ENCODE results near the gene LRRC75B.

Gene LRRC75B

DNA sequence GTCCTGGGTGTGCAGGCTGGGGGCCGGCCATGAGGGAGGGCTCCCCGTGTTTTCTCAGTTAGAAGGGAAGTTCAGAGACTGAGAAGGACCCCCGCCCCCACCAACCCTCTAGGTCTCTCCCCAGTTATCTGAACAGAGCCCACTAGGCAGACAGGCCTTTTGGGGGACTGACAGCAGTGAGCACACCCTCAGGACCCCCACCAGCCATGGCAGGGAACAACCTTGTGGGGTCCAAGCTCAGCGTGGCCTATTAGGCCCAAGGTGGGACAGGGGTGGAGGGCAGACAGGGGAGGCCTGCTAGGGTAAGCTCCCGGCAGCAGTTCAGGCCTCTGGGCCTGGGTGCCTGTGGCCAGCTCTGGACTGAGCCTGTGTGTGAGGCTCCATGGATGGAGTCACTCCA, 5.6 kb downstream of the LRRC75B start:
- no peak for DNase-seq (ENCODE audit: low read depth in 2 of 3, low spot score in 2 of 3)

DNA sequence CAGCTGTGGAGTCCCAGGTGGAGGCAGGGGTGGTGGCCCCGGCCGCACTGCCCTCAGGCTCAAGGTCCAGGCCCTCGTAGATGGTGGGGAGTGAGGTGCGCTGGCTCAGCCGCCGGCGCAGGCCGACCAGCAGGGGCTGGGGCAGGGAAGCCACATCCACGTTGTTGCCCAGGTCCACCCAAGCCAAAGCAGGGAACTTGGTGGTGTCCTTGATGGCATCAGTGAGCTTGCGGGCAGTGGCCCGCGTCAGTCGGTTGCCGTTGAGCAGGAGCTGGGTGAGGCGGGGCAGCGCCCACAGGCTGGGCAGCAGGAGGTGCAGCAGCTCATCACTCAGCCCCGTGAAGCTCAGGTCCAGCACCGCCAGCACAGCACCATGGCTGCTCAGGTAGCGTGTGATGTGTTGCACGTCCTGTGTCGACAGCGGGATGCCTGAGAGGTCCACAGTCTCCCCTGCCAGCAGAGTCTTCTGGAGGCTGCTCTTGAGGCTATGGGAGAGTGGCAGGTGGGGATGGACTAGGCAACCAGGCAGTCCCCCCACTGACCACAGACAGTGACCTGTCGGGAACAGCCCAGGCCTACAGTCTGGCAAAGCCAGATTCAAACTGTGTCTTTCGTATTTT, 6.8 kb downstream of the LRRC75B start:
- DNase-seq (ENCODE audit: low read depth in 2 of 3, low spot score in 2 of 3) = no peak

DNA sequence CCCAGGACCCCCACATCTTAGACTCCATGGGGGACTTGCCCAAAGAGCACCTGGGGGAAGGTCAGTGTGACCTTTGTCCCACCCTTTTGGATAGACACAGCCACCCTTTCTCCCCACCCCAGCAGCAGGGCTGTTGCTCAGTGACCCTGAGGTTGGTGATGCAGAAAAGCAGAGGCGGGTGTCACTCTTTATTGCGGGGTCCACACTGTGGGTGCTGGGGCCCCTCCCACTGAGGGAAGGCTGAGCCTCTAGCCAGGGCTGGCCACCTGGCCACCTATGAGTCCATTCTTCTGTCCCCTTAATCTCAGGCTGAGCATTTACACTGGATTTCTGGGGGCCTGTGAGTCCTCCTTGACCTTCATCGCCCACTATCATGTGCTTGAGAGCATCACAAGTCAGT, 7.4 kb downstream of the LRRC75B start:
- DNase-seq (ENCODE audit: low read depth in 2 of 3, low spot score in 2 of 3) = no peak

- no peak for DNase-seq (ENCODE audit: low read depth in 2 of 3, low spot score in 2 of 3)
Observed at GRCh38 chr22:24584871-24585411, 7.9 kb downstream of the LRRC75B start.

DNA sequence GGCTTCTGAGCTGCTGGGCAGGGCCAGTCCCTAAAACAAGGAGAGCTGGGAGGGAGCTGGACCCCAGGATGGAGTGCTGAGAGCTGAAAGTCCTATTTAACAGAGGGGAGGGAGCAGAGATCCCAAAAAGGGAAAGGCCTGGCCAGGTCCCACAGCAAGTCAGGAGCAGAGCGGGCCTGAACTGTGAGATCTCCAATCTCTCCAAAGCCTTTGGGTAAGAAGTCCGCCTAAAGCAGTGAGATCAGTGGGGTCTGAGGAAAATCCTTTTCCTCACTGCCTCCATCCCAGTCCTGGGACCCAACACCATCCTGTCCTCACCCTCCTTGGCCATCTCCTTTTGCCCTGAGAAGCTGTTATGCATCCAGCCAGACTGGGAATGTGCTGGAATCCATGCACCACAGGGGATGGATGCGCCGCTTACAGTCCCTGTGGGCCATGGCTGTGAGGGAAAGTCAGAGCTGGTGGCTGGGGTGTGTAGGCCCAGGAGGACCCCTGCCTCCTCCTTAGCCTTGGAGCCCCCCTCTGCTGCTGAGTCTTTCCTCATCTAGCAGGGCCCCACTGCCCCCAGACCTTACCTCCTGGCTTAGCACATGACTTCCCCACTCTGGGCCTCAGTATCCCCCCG, 8.6 kb downstream of the LRRC75B start:
- no peak for DNase-seq (ENCODE audit: low read depth in 2 of 3, low spot score in 2 of 3)

GRCh38 chr22:24583221-24584165, 9.4 kb downstream of the LRRC75B start:
- DNase-seq (ENCODE audit: low read depth in 2 of 3, low spot score in 2 of 3) = no peak

DNA sequence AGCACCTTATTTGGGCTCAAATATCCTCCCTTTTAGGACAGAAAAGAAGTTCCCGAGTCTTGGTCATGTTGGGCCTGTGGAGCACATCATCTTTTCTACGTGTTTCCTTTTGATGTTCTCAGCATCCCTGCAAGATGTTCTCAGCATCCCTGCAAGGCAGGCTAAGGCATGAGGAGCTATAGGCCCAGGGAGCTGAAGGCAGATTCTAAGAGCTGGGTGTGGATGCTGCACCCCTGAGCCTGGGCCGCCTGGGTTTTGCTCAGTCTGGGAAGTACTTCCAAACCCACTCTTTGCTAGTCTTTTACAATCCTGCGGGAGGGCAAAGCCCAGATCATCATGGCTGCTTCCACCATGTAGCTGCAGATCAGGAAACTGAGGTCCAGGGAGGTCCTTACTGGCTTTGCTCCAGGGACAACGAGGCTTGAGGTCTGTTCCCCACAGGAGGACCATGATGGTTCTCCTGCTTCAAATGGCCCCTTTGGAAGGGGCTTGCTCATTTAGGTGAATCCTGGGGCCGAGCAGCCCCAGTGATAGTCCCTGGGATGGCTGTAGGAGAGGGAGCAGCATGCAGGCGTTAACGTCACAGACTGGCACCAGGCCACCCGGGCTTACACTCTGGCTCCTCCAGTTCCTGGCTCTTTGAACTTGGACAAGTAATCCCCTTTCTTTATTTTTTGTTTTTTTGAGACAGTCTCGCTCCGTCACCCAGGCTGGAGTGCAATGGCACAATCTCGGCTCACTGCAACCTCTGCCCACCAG, 10.6 kb downstream of the LRRC75B start:
- no peak for DNase-seq (ENCODE audit: low read depth in 2 of 3, low spot score in 2 of 3)

DNA sequence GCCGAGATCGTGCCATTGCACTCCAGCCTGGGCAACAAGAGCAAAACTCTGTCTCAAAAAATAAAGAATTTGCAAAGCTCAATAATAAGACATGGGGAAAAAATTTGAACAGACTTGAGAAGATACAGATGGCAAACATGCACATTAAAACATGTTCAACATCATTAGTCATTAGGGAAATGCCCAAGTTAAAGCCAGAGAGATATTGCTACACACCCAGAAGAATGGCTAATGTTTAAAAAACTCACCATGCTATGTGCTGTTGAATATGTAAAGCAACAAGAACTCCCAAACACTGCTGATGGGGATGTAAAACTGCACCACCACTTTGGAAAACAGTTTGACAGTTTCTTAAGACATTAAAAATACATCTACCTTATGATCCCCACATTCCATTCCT, 12.6 kb downstream of the LRRC75B start:
- DNase-seq (ENCODE audit: low read depth in 2 of 3, low spot score in 2 of 3) = no peak

- DNase-seq (ENCODE audit: low read depth in 2 of 3, low spot score in 2 of 3) = no peak
Observed at GRCh38 chr22:24579258-24579601, 13.6 kb downstream of the LRRC75B start.

DNA sequence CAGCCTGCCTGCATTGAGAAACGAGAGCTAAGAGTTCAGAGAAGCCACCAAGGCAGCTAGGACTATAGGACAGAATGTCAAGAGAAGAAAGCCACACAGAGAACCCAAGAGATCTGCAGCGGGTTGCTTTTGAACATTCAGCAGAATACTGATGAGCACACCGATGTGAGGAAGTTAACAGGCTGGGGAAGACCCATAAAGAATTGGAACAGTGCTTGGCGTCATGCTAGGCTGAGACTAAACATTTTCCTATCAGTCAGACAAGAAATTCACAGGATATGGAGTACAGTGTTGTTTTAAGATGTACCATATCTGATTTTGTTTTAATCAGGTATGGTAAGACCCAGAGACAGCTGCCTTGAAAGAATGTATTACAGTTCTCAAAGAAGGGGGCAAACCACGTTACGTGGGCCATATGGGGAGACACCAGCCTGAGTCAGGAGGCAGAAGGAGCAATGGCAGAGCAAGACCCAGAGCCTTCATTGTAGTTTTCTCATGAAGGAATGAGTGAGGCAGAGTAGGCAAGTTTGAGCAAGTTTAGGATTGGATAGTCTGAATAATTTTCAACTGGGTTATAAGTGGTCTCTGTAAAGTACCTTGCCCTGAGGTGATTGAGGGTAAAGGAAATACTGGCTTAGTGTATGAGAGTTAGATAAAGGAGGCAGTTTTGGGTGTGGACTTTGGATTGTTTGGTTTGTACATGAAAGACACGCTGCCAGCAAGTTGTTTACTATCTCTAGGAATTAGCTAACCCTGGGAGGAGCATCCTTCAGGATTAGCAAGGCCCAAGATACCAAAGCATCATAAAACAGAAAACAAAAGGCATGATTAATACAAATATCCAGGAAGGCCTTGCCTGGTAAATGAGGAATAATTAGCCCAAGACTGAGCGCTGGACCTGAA, 14.3 kb downstream of the LRRC75B start:
- DNase-seq (ENCODE audit: low read depth in 2 of 3, low spot score in 2 of 3) = no peak

DNA sequence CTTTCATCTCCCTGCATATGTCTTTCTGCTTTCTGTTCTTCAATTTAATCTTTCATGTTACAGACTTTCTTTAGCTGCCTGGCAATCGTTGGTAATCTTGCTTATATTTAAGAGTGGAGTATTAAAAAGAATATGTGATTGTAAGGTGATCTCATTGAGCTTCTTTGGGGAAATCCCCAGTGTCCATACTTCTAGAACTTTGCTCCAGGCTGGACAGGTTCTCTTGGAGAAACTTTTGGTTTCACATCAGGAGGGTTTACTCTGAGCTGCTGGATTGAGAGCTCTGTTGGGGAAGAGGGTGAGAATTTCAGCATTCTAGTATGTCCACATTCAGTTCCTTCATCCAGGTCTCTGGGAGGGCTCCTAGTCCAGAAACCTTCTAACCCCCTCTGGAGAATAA, 16.1 kb downstream of the LRRC75B start:
- no peak for DNase-seq (ENCODE audit: low read depth in 2 of 3, low spot score in 2 of 3)

DNA sequence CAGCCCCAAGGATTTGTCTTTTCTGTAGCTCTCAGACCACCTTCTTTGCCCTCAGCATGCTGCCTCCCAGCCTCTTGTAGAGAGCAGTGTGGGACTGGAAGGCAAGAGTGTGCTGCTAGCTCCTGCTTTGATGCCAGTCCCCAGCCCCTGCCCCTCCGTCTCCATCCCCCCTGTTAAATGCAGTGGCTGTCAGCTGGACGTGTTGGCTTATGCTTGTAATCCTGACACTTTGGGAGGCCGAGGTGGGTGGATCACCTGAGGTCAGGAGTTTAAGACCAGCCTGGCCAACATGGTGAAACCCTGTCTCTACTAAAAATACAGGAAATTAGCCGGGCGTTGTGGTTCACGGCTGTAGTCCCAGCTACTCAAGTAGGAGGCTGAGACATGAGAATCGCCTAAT, 21.6 kb downstream of the LRRC75B start:
- DNase-seq (ENCODE audit: low read depth in 2 of 3, low spot score in 2 of 3) = no peak

GRCh38 chr22:24567668-24568067, 25.2 kb downstream of the LRRC75B start:
- no peak for DNase-seq (ENCODE audit: low read depth in 2 of 3, low spot score in 2 of 3)

GRCh38 chr22:24566899-24567511, 25.9 kb downstream of the LRRC75B start:
- DNase-seq (ENCODE audit: low read depth in 2 of 3, low spot score in 2 of 3) = no peak

DNA sequence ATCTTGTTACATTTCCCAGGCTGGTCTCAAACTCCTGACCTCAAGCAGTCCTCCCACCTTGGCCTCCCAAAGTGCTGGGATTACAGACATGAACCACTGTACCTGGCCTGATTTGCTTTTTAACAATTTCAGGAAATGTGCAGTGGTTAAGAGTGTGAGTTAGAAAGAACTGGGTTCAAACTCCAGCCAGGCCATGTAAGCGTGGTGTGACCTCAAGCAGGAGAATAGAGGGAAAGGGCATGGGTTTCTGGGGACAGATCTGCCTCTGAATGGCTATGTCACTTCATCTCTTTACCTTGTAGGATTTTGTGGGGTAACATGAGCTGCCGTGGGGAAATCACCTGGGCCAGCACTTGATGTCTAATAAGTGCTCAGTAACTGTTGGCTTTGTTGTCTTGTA, 27.8 kb downstream of the LRRC75B start:
- DNase-seq (ENCODE audit: low read depth in 2 of 3, low spot score in 2 of 3) = no peak

DNA sequence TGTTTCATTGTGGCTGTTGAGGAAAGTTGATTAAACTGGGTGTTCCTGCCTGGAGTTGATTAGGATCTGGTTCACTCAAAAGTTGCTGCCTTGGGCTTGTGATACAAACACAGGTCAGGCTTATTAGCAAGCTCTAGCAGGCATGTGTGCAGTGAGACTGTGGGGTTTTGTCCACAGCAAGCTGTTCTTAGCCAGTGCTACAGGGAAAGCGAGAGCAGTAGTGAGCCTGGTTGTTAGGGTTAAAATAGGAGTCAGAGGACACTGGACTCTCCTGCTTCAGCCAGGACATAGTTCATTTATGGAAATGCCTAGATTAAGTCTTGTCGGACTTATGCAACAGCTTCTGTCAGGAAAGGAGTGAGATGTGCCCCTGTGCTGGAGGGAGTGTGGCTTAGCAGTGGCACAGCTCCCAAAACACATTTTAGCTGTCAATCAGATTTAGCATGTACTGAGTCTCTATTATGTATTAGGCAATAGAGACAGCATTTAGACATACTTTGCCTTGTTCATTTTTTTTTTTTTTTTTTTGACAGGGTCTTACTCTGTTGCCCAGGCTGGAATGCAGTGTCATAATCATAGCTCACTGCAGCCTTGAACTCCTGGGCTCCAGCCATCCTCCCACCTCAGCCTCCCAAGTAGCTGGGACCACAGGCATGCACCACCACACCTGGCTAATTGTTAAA, 28.4 kb downstream of the LRRC75B start:
- no peak for DNase-seq (ENCODE audit: low read depth in 2 of 3, low spot score in 2 of 3)

GRCh38 chr22:24563246-24563645, 29.6 kb downstream of the LRRC75B start:
- DNase-seq (ENCODE audit: low read depth in 2 of 3, low spot score in 2 of 3) = no peak

DNA sequence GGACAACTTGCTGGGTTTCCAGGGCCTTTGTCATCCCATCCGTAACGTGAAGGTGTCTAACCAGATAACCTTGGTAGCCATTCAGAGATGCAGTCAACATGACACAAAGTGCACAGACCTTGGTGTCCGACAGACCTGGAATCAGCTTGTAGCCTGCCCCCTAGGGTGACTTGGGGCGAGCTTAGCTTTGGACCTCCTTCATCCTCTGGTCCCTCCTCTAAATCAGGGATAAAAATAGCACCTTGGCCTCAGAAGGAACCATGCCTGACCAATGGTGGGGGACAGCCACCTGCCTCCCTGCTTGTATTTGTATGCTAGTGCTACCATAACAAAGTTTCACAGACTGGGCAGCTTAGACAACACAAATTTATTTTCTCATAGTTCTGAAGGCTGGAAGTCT, 33.4 kb downstream of the LRRC75B start:
- DNase-seq (ENCODE audit: low read depth in 2 of 3, low spot score in 2 of 3) = no peak
